Stimulated activated effector memory CD8-positive, alpha-beta T cell treated with anti-CD3 and anti-CD28 coated beads, Interleukin-12 subunit alpha, Interleukin-12 subunit beta, amount 100 ng/mL, for 72 hours (primary cell): ENCODE data around the gene ALDH9A1.
"Not testable (repeated sequence)": the region's sequence is repeated elsewhere in the genome, so short reads cannot be mapped to it uniquely, and the experiment has no call there.

Experiments
- ATAC-seq: fragments of 150-1000 bp; cut with Tn5 transposase; 2 replicates; pipeline ENCODE4 v1.10.0; 2021
- DNase-seq, 2 donors: peaks; one replicate each; pipeline ENCODE4 v3.0.0; 2021 to 2022; ENCODE audit warnings: low spot score in 2 of 2
- H3K27ac Mint-ChIP-seq: one replicate; pipeline ENCODE4 v1.8.0; 2022; ENCODE audit warnings: mild to moderate bottlenecking, mixed read lengths
- H3K36me3 Mint-ChIP-seq: one replicate; pipeline ENCODE4 v1.8.0; 2022; ENCODE audit warnings: mild to moderate bottlenecking, mixed read lengths
- H3K4me1 Mint-ChIP-seq: one replicate; pipeline ENCODE4 v1.8.0; 2022; ENCODE audit warnings: mixed read lengths
- H3K4me3 Mint-ChIP-seq: one replicate; pipeline ENCODE4 v1.8.0; 2022; ENCODE audit warnings: mild to moderate bottlenecking, mixed read lengths
- H3K9me3 Mint-ChIP-seq: one replicate; pipeline ENCODE4 v1.8.0; 2022; ENCODE audit warnings: mixed read lengths

ALDH9A1 gene

GRCh38 chr1:165701922-165702321, 3.6 kb upstream of the ALDH9A1 start:
- peaks cover 13% of the 10 kb centered on the region for H3K4me1 Mint-ChIP-seq
- H3K27ac Mint-ChIP-seq, H3K9me3 Mint-ChIP-seq, H3K4me3 Mint-ChIP-seq, DNase-seq, ATAC-seq: not testable (repeated sequence)
- peaks cover 12% of the 10 kb centered on the region for H3K36me3 Mint-ChIP-seq

GRCh38 chr1:165699577-165699976, 1.2 kb upstream of the ALDH9A1 start:
- peaks cover 28% of the 10 kb centered on the region for H3K36me3 Mint-ChIP-seq
- H3K4me3 Mint-ChIP-seq = peak overlapping the region; percentile 97
- ATAC-seq (no peak), DNase-seq (no peak)
- no peak overlapping the region for H3K27ac Mint-ChIP-seq
- H3K4me1 Mint-ChIP-seq = peaks cover 21% of the 10 kb centered on the region
- no peaks in the 10 kb centered on the region for H3K9me3 Mint-ChIP-seq

- ATAC-seq = no peak
- DNase-seq = no peak
- peak overlapping the region; percentile 98 for H3K27ac Mint-ChIP-seq
- H3K36me3 Mint-ChIP-seq = peaks cover 37% of the 10 kb centered on the region
- H3K4me1 Mint-ChIP-seq = peaks cover 21% of the 10 kb centered on the region
- H3K4me3 Mint-ChIP-seq = peak overlapping the region; percentile 97
- H3K9me3 Mint-ChIP-seq = no peaks in the 10 kb centered on the region
Measured at GRCh38 chr1:165698761-165699052, 345 bp upstream of the ALDH9A1 start.

GRCh38 chr1:165697491-165697880, 876 bp downstream of the ALDH9A1 start:
- peak overlapping the region; percentile 98 for H3K27ac Mint-ChIP-seq
- DNase-seq = no peak
- peaks cover 22% of the 10 kb centered on the region for H3K4me1 Mint-ChIP-seq
- no peaks in the 10 kb centered on the region for H3K9me3 Mint-ChIP-seq
- no peak for ATAC-seq
- peaks cover 43% of the 10 kb centered on the region for H3K36me3 Mint-ChIP-seq
- peak overlapping the region; percentile 97 for H3K4me3 Mint-ChIP-seq

- Mint-ChIP-seq H3K36me3 (peaks cover 43% of the 10 kb centered on the region), H3K4me3 (peak overlapping the region; percentile 97), H3K27ac (peak overlapping the region; percentile 98), H3K4me1 (peaks cover 30% of the 10 kb centered on the region), H3K9me3 (no peaks in the 10 kb centered on the region)
- DNase-seq (no peak), ATAC-seq (no peak)
Measured at GRCh38 chr1:165696625-165697100, 1.7 kb downstream of the ALDH9A1 start.

GRCh38 chr1:165695031-165695430, 3.3 kb downstream of the ALDH9A1 start:
- ATAC-seq (no peak), DNase-seq (no peak)
- no peak overlapping the region for H3K4me3 Mint-ChIP-seq
- no peaks in the 10 kb centered on the region for H3K9me3 Mint-ChIP-seq
- peaks cover 39% of the 10 kb centered on the region for H3K4me1 Mint-ChIP-seq
- no peak overlapping the region for H3K27ac Mint-ChIP-seq
- H3K36me3 Mint-ChIP-seq = peaks cover 48% of the 10 kb centered on the region

GRCh38 chr1:165688046-165688445, 10.3 kb downstream of the ALDH9A1 start:
- no peak for ATAC-seq
- no peak for DNase-seq
- Mint-ChIP-seq H3K9me3 (no peaks in the 10 kb centered on the region), H3K27ac (no peak overlapping the region), H3K4me1 (peaks cover 60% of the 10 kb centered on the region), H3K4me3 (no peak overlapping the region), H3K36me3 (peaks cover 49% of the 10 kb centered on the region)

GRCh38 chr1:165686971-165687433, 11.4 kb downstream of the ALDH9A1 start:
- Mint-ChIP-seq H3K36me3 (peaks cover 59% of the 10 kb centered on the region), H3K4me1 (peaks cover 54% of the 10 kb centered on the region), H3K4me3 (peak overlapping the region; percentile 4), H3K9me3 (no peaks in the 10 kb centered on the region), H3K27ac (peak overlapping the region; percentile 85)
- ATAC-seq (peak; percentile 57), DNase-seq (no peak)

GRCh38 chr1:165686121-165686970, 12.0 kb downstream of the ALDH9A1 start:
- DNase-seq (no peak), ATAC-seq (peak; percentile 57)
- Mint-ChIP-seq H3K36me3 (peaks cover 66% of the 10 kb centered on the region), H3K4me1 (peaks cover 48% of the 10 kb centered on the region), H3K4me3 (peak overlapping the region; percentile 4), H3K9me3 (no peaks in the 10 kb centered on the region), H3K27ac (peak overlapping the region; percentile 85)

GRCh38 chr1:165683848-165684485, 14.4 kb downstream of the ALDH9A1 start:
- H3K36me3 Mint-ChIP-seq = peaks cover 77% of the 10 kb centered on the region
- DNase-seq = no peak
- H3K4me3 Mint-ChIP-seq = no peak overlapping the region
- H3K9me3 Mint-ChIP-seq = no peaks in the 10 kb centered on the region
- peaks cover 43% of the 10 kb centered on the region for H3K4me1 Mint-ChIP-seq
- H3K27ac Mint-ChIP-seq = no peak overlapping the region
- no peak for ATAC-seq

GRCh38 chr1:165680773-165681172, 17.6 kb downstream of the ALDH9A1 start:
- not testable (repeated sequence) for ATAC-seq, H3K4me3 Mint-ChIP-seq, DNase-seq, H3K9me3 Mint-ChIP-seq
- Mint-ChIP-seq H3K27ac (peak overlapping the region; percentile 61), H3K4me1 (peaks cover 30% of the 10 kb centered on the region), H3K36me3 (peaks cover 83% of the 10 kb centered on the region)

GRCh38 chr1:165680303-165680702, 18.1 kb downstream of the ALDH9A1 start:
- DNase-seq = no peak
- peaks cover 28% of the 10 kb centered on the region for H3K4me1 Mint-ChIP-seq
- peaks cover 82% of the 10 kb centered on the region for H3K36me3 Mint-ChIP-seq
- no peak overlapping the region for H3K4me3 Mint-ChIP-seq
- no peak for ATAC-seq
- peak overlapping the region; percentile 61 for H3K27ac Mint-ChIP-seq
- H3K9me3 Mint-ChIP-seq = no peaks in the 10 kb centered on the region

GRCh38 chr1:165679282-165680036, 18.9 kb downstream of the ALDH9A1 start:
- Mint-ChIP-seq H3K27ac (no peak overlapping the region), H3K9me3 (no peaks in the 10 kb centered on the region), H3K4me1 (peaks cover 24% of the 10 kb centered on the region), H3K4me3 (no peak overlapping the region), H3K36me3 (peaks cover 77% of the 10 kb centered on the region)
- no peak for ATAC-seq
- no peak for DNase-seq

- DNase-seq (no peak), ATAC-seq (peak; percentile 46)
- H3K4me3 Mint-ChIP-seq = no peak overlapping the region
- H3K9me3 Mint-ChIP-seq = no peaks in the 10 kb centered on the region
- peaks cover 16% of the 10 kb centered on the region for H3K4me1 Mint-ChIP-seq
- peak overlapping the region; percentile 68 for H3K27ac Mint-ChIP-seq
- H3K36me3 Mint-ChIP-seq = peaks cover 75% of the 10 kb centered on the region
Measured at GRCh38 chr1:165678509-165678908, 19.9 kb downstream of the ALDH9A1 start.

- peak overlapping the region; percentile 43 for H3K27ac Mint-ChIP-seq
- H3K9me3 Mint-ChIP-seq = no peaks in the 10 kb centered on the region
- DNase-seq (no peak), ATAC-seq (no peak)
- H3K36me3 Mint-ChIP-seq = peaks cover 79% of the 10 kb centered on the region
- no peak overlapping the region for H3K4me3 Mint-ChIP-seq
- peaks cover 22% of the 10 kb centered on the region for H3K4me1 Mint-ChIP-seq
Measured at GRCh38 chr1:165675794-165676193, 22.6 kb downstream of the ALDH9A1 start.
